WI38 (cell line): ENCODE data around the gene EFCAB13.
"Not testable (repeated sequence)": the region's sequence is repeated elsewhere in the genome, so short reads cannot be mapped to it uniquely, and the experiment has no call there.

ENCODE experiments used
- H3K4me3 ChIP-seq: 2 replicates; pipeline ENCODE4 v1.5.1; 2011; ENCODE audit warnings: low read depth, mild to moderate bottlenecking, control low read depth, low read length
- TF ChIP-seq, protein P1 (sequence below): IDR thresholded peaks from 2 replicates; pipeline ENCODE4 v1.5.1; 2012; ENCODE audit warnings: low read depth, mild to moderate bottlenecking, control low read depth, low read length

Gene EFCAB13

DNA sequence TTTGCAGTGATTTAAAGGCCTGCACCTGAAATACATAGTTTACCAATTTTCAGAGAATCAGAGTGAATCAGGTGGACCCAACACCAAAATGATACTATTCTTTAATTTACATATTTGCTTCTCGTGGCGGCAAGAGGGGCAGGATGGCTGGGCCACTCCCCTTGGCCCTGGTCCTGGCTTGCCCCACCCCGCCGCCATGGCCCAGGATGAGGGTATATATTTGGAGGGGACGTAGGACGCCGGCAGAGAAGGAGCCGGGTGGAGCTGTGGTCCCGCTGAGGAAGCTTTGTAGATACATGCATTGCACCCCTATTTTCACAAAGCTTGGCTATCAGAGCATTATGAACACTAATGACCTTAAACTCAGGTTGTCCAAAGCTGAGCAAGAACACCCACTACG, 43.5 kb downstream of the EFCAB13 start:
- no peak overlapping the region for H3K4me3 ChIP-seq
- TF ChIP-seq, protein P1, sequence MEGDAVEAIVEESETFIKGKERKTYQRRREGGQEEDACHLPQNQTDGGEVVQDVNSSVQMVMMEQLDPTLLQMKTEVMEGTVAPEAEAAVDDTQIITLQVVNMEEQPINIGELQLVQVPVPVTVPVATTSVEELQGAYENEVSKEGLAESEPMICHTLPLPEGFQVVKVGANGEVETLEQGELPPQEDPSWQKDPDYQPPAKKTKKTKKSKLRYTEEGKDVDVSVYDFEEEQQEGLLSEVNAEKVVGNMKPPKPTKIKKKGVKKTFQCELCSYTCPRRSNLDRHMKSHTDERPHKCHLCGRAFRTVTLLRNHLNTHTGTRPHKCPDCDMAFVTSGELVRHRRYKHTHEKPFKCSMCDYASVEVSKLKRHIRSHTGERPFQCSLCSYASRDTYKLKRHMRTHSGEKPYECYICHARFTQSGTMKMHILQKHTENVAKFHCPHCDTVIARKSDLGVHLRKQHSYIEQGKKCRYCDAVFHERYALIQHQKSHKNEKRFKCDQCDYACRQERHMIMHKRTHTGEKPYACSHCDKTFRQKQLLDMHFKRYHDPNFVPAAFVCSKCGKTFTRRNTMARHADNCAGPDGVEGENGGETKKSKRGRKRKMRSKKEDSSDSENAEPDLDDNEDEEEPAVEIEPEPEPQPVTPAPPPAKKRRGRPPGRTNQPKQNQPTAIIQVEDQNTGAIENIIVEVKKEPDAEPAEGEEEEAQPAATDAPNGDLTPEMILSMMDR, result no peak

DNA sequence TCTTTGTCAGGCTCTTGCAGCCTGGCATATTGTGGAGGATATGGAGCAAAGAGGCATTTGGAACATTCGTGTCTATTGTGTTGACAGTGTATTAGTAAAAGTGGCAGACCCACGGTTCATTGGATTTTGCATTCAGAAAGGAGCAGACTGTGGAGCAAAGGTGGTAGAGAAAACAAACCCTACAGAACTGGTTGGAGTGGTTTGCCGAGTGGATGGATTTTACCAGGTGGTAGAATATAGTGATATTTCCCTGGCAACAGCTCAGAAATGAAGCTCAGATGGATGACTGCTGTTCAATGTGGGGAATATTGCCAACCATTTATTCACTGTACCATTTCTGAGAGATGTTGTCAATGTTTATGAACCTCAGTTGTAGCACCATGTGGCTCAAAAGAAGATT, 44.5 kb downstream of the EFCAB13 start:
- no peak overlapping the region for H3K4me3 ChIP-seq
- TF ChIP-seq, protein P1, result no peak

DNA sequence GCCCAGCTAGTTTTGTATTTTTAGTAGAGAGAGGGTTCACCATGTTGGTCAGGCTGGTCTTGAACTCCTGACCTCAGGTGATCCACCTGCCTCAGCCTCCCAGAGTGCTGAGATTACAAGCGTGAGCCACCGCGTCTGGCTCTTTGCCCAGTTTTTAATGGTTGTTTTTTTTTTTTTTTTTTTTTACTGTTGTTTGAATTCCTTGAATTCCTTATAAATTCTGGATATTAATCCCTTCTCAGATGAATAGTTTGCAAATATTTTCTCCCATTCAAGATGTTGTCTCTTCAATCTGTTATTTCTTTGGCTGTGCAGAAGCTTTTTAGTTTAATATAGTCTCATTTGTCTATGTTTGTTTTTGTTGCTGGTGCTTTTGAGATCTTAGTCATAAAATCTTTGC, 47.1 kb downstream of the EFCAB13 start:
- H3K4me3 ChIP-seq, result not testable (repeated sequence)

DNA sequence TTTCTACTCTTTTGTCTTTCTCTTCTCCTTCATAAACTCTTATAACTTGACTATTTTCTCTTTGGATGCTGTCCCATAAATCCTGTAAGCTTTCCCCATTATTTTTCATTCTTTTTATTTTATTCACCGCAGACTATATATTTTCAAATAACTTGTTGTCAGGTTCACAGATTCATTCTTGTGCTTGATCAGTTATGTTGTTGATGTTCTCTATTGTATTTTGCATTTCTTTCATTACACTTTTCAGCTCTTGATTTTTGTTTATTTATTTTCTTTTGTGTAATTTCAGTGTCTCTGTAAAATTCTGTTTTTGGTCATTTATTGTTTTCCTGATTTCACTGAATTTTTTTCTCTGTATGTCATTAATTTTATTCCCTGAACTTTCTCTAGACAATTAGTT, 49.2 kb downstream of the EFCAB13 start:
- no peak overlapping the region for H3K4me3 ChIP-seq
- TF ChIP-seq, protein P1, result no peak

DNA sequence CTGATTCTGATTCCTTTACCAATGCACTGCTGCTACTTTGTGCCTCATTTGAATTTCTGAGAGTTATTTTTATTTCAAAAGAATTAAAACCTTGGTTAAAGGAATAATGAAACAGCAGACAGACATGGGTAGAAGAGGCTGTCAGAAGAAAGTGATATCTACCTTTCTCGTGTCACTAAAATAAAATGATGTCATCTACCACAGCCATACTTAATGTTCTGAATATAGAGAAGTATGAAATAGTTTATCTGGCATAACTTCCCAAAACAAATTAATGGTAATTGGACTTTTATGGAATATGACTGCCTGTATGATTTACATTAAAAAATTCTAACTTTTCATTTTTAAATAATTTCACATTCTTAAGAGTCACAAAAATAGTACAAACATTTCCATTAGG, 52.5 kb downstream of the EFCAB13 start:
- no peak overlapping the region for H3K4me3 ChIP-seq
- TF ChIP-seq, protein P1, result no peak

DNA sequence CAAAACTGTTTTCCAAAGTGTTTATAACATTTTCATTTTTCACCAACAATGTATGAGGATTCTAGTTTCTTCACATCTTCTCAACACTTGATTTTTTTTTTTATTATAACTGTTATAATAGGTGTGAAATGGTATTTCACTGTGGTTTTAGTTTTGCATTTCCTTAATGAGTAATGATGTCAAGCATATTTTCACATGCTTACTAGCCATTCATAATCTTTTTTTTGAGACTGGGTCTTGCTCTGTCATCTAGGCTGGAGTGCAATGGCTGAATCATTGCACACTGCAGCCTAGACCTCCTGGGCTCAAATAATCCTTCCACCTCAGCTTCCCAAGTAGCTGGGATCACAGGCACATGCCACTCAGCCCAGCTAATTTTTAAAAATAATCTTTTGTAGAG, 65.1 kb downstream of the EFCAB13 start:
- H3K4me3 ChIP-seq, result no peak overlapping the region
- TF ChIP-seq, protein P1, result no peak

DNA sequence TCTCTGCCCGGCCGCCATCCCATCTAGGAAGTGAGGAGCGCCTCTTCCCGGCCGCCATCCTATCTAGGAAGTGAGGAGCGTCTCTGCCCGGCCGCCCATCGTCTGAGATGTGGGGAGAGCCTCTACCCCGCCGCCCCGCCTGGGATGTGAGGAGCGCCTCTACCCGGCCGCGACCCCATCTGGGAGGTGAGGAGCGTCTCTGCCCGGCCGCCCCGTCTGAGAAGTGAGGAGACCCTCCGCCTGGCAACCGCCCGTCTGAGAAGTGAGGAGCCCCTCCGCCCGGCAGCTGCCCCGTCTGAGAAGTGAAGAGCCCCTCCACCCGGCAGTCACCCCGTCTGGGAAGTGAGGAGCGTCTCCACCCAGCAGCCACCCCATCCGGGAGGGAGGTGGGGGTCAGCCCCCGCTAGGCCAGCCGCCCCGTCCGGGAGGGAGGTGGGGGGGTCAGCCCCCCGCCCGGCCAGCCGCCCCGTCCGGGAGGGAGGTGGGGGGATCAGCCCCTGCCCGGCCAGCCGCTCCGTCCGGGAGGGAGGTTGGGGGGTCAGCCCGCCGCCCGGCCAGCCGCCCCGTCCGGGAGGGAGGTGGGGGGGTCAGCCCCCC, 73.9 kb downstream of the EFCAB13 start:
- H3K4me3 ChIP-seq, result not testable (repeated sequence)

DNA sequence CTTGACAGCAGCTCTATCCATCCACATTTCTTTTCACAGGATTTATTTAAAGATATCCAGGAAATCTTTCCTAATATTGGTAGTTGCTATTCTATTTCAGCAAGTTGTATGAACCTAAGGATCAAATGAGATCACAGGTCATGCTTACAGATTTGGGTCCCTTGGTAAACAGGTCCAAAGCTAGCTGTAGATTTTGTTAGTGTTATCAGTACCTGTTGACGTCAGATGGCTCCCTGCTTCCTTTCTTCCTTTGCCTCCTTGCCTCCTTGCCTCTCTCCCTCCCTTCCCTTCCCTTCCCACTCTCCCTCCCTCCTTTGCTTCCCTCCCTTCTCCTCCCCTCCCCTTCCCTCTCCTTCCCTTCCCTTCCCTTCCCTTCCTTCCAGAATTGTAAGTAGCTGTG, 76.6 kb downstream of the EFCAB13 start:
- no peak overlapping the region for H3K4me3 ChIP-seq
- TF ChIP-seq, protein P1, result no peak
